Trophoblast cell (in vitro differentiated cells and primary cell): Measurements from ENCODE around the gene MGMT.

ENCODE experiments used
- DNase-seq, 2 donors: peaks; one replicate each; pipeline ENCODE4 v3.0.0-alpha.2; 2016
- H2AFZ ChIP-seq: 2 replicates; pipeline ENCODE4 v1.6.1; 2013; ENCODE audit warnings: low read length, moderate library complexity, mild to moderate bottlenecking; ENCODE audit not compliant: insufficient read depth, poor library complexity
- H2AK5ac ChIP-seq: 2 replicates; pipeline ENCODE4 v1.6.1; 2013; ENCODE audit warnings: mild to moderate bottlenecking, low read length
- H2BK120ac ChIP-seq: 2 replicates; pipeline ENCODE4 v1.6.1; 2013; ENCODE audit warnings: low read length, mild to moderate bottlenecking, moderate library complexity; ENCODE audit not compliant: insufficient read depth, poor library complexity
- H2BK12ac ChIP-seq: 2 replicates; pipeline ENCODE4 v1.6.1; 2013; ENCODE audit warnings: mild to moderate bottlenecking, low read length, moderate library complexity
- H2BK5ac ChIP-seq: 2 replicates; pipeline ENCODE4 v1.6.1; 2013; ENCODE audit warnings: low read length, low read depth, moderate library complexity, mild to moderate bottlenecking; ENCODE audit not compliant: poor library complexity
- H3K14ac ChIP-seq: 2 replicates; pipeline ENCODE4 v1.6.1; 2013; ENCODE audit warnings: mild to moderate bottlenecking, low read length
- H3K18ac ChIP-seq: 2 replicates; pipeline ENCODE4 v1.6.1; 2013; ENCODE audit warnings: mild to moderate bottlenecking, low read length
- H3K23ac ChIP-seq: 2 replicates; pipeline ENCODE4 v1.6.1; 2013; ENCODE audit warnings: low read length
- H3K27ac ChIP-seq: 2 replicates; pipeline ENCODE4 v1.5.1; 2013; ENCODE audit warnings: low read depth, mild to moderate bottlenecking, inconsistent platforms, low read length, moderate library complexity
- H3K27me3 ChIP-seq: 2 replicates; pipeline ENCODE4 v1.6.1; 2013; ENCODE audit warnings: inconsistent platforms, mild to moderate bottlenecking, low read length, moderate library complexity; ENCODE audit not compliant: insufficient read depth
- H3K36me3 ChIP-seq, 2 experiments: 1 replicate in 1 of 2; 2 replicates in 1 of 2; pipeline ENCODE4 v1.6.1; 2013; ENCODE audit warnings: low read length in 2 of 2, mild to moderate bottlenecking in 2 of 2, moderate library complexity in 1 of 2; ENCODE audit not compliant: insufficient read depth in 2 of 2, control insufficient read depth in 1 of 2
- H3K4ac ChIP-seq: 2 replicates; pipeline ENCODE4 v1.6.1; 2013; ENCODE audit warnings: low read depth, mild to moderate bottlenecking, low read length, moderate library complexity
- H3K4me1 ChIP-seq, 2 experiments: 1 replicate in 1 of 2; 2 replicates in 1 of 2; pipeline ENCODE4 v1.6.1; 2013; ENCODE audit warnings: low read length in 2 of 2, mild to moderate bottlenecking in 2 of 2, moderate library complexity in 1 of 2; ENCODE audit not compliant: insufficient read depth in 2 of 2, control insufficient read depth in 1 of 2
- H3K4me2 ChIP-seq: 2 replicates; pipeline ENCODE4 v1.6.1; 2013; ENCODE audit warnings: inconsistent platforms, mild to moderate bottlenecking, low read length, moderate library complexity
- H3K4me3 ChIP-seq: 2 replicates; pipeline ENCODE4 v1.5.1; 2013; ENCODE audit warnings: mild to moderate bottlenecking, low read depth, low read length, inconsistent platforms
- H3K79me1 ChIP-seq: one replicate; pipeline ENCODE4 v1.6.1; 2013; ENCODE audit warnings: low read length
- H3K79me2 ChIP-seq: 2 replicates; pipeline ENCODE4 v1.6.1; 2013; ENCODE audit warnings: low read length, mild to moderate bottlenecking; ENCODE audit not compliant: control insufficient read depth, insufficient read depth, poor library complexity
- H3K9ac ChIP-seq: 2 replicates; pipeline ENCODE4 v1.6.1; 2013; ENCODE audit warnings: mild to moderate bottlenecking, low read length
- H3K9me3 ChIP-seq: 2 replicates; pipeline ENCODE4 v1.6.1; 2013; ENCODE audit warnings: low read depth, mild to moderate bottlenecking, control low read depth, inconsistent platforms, low read length; ENCODE audit not compliant: insufficient read depth
- H4K12ac ChIP-seq: 2 replicates; pipeline ENCODE4 v1.6.1; 2013; ENCODE audit warnings: low read depth, mild to moderate bottlenecking, low read length, moderate library complexity
- H4K8ac ChIP-seq: 2 replicates; pipeline ENCODE4 v1.6.1; 2013; ENCODE audit warnings: low read depth, mild to moderate bottlenecking, low read length, moderate library complexity
- H4K91ac ChIP-seq: one replicate; pipeline ENCODE4 v1.6.1; 2013; ENCODE audit warnings: low read depth, mild to moderate bottlenecking, low read length, moderate library complexity
- WGBS: extraction: QIAGEN DNeasy Blood & Tissue Kit; methylation state at CpG from one replicate; pipeline ENCODE4 v1.1.7; 2013; ENCODE audit warnings: missing lambda C conversion rate; ENCODE audit not compliant: insufficient read length, insufficient coverage; ENCODE audit errors: extremely low coverage; 5-methylcytosine and 5-hydroxymethylcytosine counted together

The MGMT gene

DNA sequence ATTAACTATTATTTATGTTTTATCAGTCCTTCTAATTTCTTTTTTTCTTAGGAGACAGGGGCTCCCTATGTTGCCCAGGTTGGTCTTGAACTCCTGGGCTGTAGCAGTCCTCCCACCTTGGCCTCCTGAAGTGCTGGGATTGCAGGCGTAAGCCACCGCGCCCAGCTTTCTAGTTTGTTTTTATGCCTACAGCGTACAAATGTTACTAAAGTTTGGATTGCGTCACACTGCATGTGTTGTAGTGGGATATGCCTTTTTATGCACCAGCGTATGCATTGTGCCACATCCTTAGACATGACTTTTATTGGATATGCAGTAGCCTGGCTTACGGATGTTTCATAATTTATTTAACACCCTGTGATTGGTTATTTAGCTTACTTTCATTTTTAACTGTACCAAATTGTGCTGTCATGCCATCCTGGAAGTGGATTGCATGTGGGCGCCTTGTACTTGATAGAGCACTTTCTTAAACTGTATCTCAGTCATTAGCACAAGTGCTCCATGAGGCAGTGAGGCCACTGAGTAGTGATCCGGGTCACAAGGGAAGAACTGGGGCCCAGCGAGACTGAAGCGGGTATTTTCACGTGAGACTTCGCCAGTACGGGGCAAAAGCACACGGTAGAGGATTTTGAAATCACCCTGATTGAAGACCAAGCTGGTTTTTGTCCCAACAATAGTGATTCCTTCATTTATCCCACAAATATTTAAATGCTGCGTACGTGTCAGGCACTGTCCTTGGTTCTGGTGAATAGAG lies 165.0 kb downstream of the MGMT start:
- Histone ChIP-seq H3K27me3 (no peaks in the 10 kb centered on the region), H3K4me1 (no peaks in the 10 kb centered on the region), H4K8ac (no peak overlapping the region), H3K18ac (no peak overlapping the region), H2BK120ac (no peak overlapping the region), H3K4me3 (no peak overlapping the region), H2AK5ac (no peak overlapping the region), H3K4ac (no peak overlapping the region), H3K27ac (no peak overlapping the region), H2AFZ (no peak overlapping the region), H3K36me3 (peaks cover 0 to 1% of the 10 kb centered on the region in 2 experiments), H3K4me2 (no peak overlapping the region), H4K12ac (no peak overlapping the region), H2BK5ac (no peak overlapping the region), H3K14ac (no peak overlapping the region), H2BK12ac (no peak overlapping the region), H3K79me2 (no peaks in the 10 kb centered on the region), H3K9ac (no peak overlapping the region), H3K23ac (no peak overlapping the region), H4K91ac (no peak overlapping the region), H3K9me3 (no peaks in the 10 kb centered on the region), H3K79me1 (no peaks in the 10 kb centered on the region)
- WGBS, result no CpG with 5 or more reads among the region's 17 CpGs
- DNase-seq, result no peak

GRCh38 chr10:129637010-129637409 lies 170.0 kb downstream of the MGMT start:
- H3K36me3 ChIP-seq, result peaks cover 0 to 1% of the 10 kb centered on the region in 2 experiments
- no peak overlapping the region for H2BK12ac ChIP-seq
- no peak overlapping the region for H3K9ac ChIP-seq
- H3K27me3 ChIP-seq, result no peaks in the 10 kb centered on the region
- H4K8ac ChIP-seq, result no peak overlapping the region
- H3K79me2 ChIP-seq, result no peaks in the 10 kb centered on the region
- no peak overlapping the region for H3K4me2 ChIP-seq
- H2BK5ac ChIP-seq, result no peak overlapping the region
- no peak overlapping the region for H3K4ac ChIP-seq
- no peak overlapping the region for H3K18ac ChIP-seq
- no peak overlapping the region for H4K12ac ChIP-seq
- H3K79me1 ChIP-seq, result no peaks in the 10 kb centered on the region
- H3K4me1 ChIP-seq, result no peaks in the 10 kb centered on the region
- WGBS, result no CpG with 5 or more reads among the region's 3 CpGs
- no peak overlapping the region for H3K27ac ChIP-seq
- no peak overlapping the region for H3K14ac ChIP-seq
- no peak overlapping the region for H2AK5ac ChIP-seq
- H2AFZ ChIP-seq, result no peak overlapping the region
- DNase-seq, result no peak
- H2BK120ac ChIP-seq, result no peak overlapping the region
- H3K9me3 ChIP-seq, result no peaks in the 10 kb centered on the region
- H3K4me3 ChIP-seq, result no peak overlapping the region
- H3K23ac ChIP-seq, result no peak overlapping the region
- H4K91ac ChIP-seq, result no peak overlapping the region

DNA sequence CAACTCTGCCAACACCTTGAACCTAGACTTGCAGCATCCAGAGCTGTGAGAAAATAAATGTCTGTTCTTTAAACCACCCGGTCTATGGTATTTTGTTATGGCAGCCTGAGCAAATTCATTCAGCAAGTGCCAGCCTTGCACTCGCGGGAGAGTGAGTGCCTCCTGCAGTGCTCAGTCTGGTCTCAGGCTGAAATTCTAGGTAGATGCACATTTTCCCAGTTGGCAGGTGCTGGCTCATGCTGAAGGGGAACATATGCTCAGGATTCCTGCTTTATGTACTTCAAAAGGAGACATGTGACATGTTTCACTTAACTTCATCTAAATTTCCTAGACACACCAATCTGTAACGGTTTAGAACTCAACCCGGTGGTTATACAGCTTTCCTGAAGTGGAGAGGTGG lies 170.8 kb downstream of the MGMT start:
- Histone ChIP-seq H3K9me3 (no peaks in the 10 kb centered on the region), H3K79me1 (no peaks in the 10 kb centered on the region), H4K8ac (no peak overlapping the region), H3K4me3 (no peak overlapping the region), H3K9ac (no peak overlapping the region), H3K4ac (no peak overlapping the region), H2BK120ac (no peak overlapping the region), H3K14ac (no peak overlapping the region), H2AFZ (no peak overlapping the region), H2BK5ac (no peak overlapping the region), H3K36me3 (no peaks in the 10 kb centered on the region), H3K27ac (no peak overlapping the region), H3K4me2 (no peak overlapping the region), H2AK5ac (no peak overlapping the region), H3K23ac (no peak overlapping the region), H3K18ac (no peak overlapping the region), H3K79me2 (no peaks in the 10 kb centered on the region), H3K27me3 (no peaks in the 10 kb centered on the region), H4K12ac (no peak overlapping the region), H2BK12ac (no peak overlapping the region), H3K4me1 (peaks cover 0 to 3% of the 10 kb centered on the region in 2 experiments), H4K91ac (no peak overlapping the region)
- no peak for DNase-seq
- no CpG with 5 or more reads among the region's 5 CpGs for WGBS

GRCh38 chr10:129641351-129641750 lies 174.3 kb downstream of the MGMT start:
- H3K36me3 ChIP-seq, result no peaks in the 10 kb centered on the region
- H4K12ac ChIP-seq, result no peak overlapping the region
- no CpG with 5 or more reads among the region's 2 CpGs for WGBS
- H2BK120ac ChIP-seq, result no peak overlapping the region
- no peak overlapping the region for H3K23ac ChIP-seq
- H3K27me3 ChIP-seq, result no peaks in the 10 kb centered on the region
- H2AFZ ChIP-seq, result no peak overlapping the region
- H2AK5ac ChIP-seq, result no peak overlapping the region
- H2BK12ac ChIP-seq, result no peak overlapping the region
- no peak overlapping the region for H4K8ac ChIP-seq
- H3K4me1 ChIP-seq, result peaks cover 0 to 6% of the 10 kb centered on the region in 2 experiments
- H3K27ac ChIP-seq, result no peak overlapping the region
- no peak overlapping the region for H3K4me3 ChIP-seq
- H3K9ac ChIP-seq, result no peak overlapping the region
- peak; percentile 37 to 92 for DNase-seq
- H3K18ac ChIP-seq, result no peak overlapping the region
- H3K4me2 ChIP-seq, result no peak overlapping the region
- H3K79me2 ChIP-seq, result no peaks in the 10 kb centered on the region
- H3K9me3 ChIP-seq, result peaks cover 3% of the 10 kb centered on the region
- no peaks in the 10 kb centered on the region for H3K79me1 ChIP-seq
- H4K91ac ChIP-seq, result no peak overlapping the region
- H2BK5ac ChIP-seq, result no peak overlapping the region
- no peak overlapping the region for H3K14ac ChIP-seq
- no peak overlapping the region for H3K4ac ChIP-seq
